GM12892 (cell line): ENCODE results near the gene MED26.

Experiments used
- POLR2A ChIP-seq: IDR thresholded peaks from 2 replicates; pipeline ENCODE4 v1.6.1; 2011; ENCODE audit warnings: low read depth, low read length, control low read depth
- TAF1 ChIP-seq: IDR thresholded peaks from 2 replicates; pipeline ENCODE4 v1.6.1; 2011; ENCODE audit warnings: low read depth, mild to moderate bottlenecking, control low read depth, low read length, borderline replicate concordance

GRCh38 chr19:16659832-16660708 is 32.1 kb upstream of the MED26 start, which contains the start of gene SMIM7:
- TF ChIP-seq POLR2A (peak; percentile 93), TAF1 (peak; percentile 60)
